NCI-H146 treated with DMSO at 0.1 percent for 48 hours (cell line): ENCODE measurements around the gene TRIM37.
"Not testable (repeated sequence)": the region's sequence is repeated elsewhere in the genome, so short reads cannot be mapped to it uniquely, and the experiment has no call there.

Experiments
- DNase-seq: peaks from one replicate; lab custom pipeline; 2025; ENCODE audit not compliant: unreplicated experiment; lab: John Stamatoyannopoulos, UW

Gene TRIM37

GRCh38 chr17:58956997-58957724 is 149.5 kb downstream of the TRIM37 start:
- DNase-seq, result no peak

- DNase-seq, result not testable (repeated sequence)
Observed at GRCh38 chr17:58954358-58954757, 152.3 kb downstream of the TRIM37 start.

GRCh38 chr17:58947824-58948223 is 158.9 kb downstream of the TRIM37 start:
- DNase-seq, result no peak

- no peak for DNase-seq
Observed at GRCh38 chr17:58947411-58947810, 159.3 kb downstream of the TRIM37 start.

- no peak for DNase-seq
Observed at GRCh38 chr17:58944166-58944565, 162.5 kb downstream of the TRIM37 start.

DNA sequence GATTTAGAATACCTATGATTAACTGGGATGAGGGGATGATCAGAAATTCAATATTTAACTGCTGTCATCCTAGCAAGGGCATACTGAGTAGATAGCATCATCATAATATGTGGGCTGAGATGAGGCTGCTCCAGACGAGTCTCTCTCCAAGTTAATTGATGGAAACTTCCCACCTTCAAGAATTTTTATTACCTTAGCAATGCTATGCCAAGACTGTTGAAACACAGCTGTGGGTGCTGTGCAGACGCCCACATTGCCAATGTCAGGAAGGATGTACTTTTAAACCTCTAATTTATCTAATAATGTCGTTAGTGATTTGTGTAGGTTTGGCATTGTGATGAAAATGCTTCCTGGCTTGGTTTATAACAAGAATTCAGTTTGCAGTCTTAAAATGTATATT is 170.4 kb downstream of the TRIM37 start:
- DNase-seq, result no peak

- peak; percentile 55 for DNase-seq
Observed at GRCh38 chr17:58932956-58933355, 173.7 kb downstream of the TRIM37 start.
